GM12873 (cell line): ENCODE measurements around the gene KIAA0586.

ENCODE experiments used
- CTCF ChIP-seq: IDR thresholded peaks from 2 replicates; pipeline ENCODE4 v1.5.1; 2012; ENCODE audit warnings: low read depth, mild to moderate bottlenecking, moderate library complexity, low read length, control low read depth; ENCODE audit not compliant: insufficient read depth; ENCODE audit errors: missing control alignments

KIAA0586 gene

DNA sequence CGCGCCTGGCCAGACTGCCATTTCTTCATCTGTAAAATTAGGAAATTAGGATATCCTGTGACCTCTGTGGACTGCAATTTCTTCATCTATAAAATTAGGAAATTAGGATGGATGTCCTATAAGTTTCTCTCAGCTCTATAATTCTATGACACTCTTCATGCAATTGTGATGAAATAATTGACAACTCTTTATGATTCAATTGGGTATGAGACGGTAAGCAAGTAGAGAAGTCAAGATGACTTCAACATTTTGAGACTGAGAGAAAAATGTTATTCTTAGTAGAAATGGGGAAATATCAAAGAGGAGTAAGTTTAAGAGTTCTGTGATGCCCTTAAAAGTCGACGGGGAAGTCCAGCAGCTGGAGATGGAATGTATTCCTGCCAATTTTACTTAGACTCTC lies 12.0 kb downstream of the KIAA0586 start:
- no peak for TF ChIP-seq CTCF

DNA sequence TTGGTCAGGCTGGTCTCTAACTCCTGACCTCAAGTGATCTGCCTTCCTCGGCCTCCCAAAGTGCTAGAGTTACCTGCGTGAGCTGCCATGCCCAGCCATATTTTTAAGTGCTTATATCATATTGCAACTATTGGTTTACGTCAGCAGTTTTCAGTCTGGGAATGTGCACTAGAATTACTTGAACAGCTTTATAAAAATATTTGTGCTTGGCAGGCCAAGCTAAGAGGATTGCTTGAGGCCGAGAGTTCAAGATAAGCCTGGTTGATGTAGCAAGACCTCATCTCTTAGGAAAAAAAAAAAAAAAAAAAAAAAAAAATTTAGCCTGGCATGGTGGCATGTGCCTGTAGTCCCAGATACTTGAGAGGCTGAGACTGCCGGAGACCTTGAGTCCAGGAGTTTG lies 17.1 kb downstream of the KIAA0586 start:
- no peak for TF ChIP-seq CTCF

DNA sequence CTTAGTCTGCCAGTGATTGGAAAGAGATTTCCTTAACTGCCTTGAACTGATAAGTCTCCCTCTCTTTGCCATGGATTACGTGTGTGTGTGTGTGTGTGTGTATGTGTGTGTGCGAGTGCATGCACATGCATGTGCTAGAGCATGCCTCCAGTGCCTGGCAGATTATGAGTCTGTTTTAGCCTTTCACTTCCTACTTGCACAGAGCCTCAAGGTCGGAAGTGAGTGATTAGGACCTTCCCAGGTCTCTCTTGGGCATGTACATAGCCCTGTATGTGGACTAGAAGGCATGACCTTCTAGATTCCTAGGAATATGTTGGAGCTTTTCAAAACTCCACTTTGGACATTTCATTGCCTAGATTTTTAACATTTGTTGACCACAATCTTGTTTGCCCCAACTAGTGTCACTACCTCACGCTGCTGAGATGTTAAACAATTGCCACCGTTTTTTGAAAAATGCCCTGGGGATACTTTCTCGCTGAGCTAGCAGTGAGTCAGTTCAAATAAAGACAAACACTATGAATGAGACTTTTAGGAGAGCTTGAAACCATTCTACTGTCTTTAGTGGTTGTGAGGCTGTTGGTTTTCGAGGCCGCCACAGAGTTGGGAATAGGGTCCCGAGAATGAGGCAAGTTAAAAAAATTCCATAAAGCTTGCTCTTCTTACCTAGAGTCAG lies 28.2 kb downstream of the KIAA0586 start:
- no peak for TF ChIP-seq CTCF

DNA sequence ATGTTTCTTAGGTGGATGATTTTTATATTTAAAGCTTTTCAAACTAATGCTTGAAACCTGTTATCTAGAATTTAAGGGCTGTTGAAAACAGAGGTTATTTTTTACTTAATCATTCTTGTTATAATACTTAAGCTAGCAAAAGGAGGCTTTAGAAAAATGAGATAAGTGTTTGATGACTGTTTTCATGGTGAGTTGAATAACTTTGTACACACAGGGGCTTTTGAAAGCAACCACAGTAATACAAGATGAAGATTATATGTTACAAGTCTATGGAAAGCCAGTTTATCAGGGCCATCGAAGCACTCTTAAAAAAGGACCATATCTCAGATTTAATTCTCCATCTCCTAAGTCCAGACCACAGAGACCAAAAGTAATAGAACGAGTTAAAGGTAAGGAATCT lies 33.3 kb downstream of the KIAA0586 start:
- TF ChIP-seq CTCF: no peak

GRCh38 chr14:58463147-58463546 lies 35.6 kb downstream of the KIAA0586 start:
- no peak for TF ChIP-seq CTCF

DNA sequence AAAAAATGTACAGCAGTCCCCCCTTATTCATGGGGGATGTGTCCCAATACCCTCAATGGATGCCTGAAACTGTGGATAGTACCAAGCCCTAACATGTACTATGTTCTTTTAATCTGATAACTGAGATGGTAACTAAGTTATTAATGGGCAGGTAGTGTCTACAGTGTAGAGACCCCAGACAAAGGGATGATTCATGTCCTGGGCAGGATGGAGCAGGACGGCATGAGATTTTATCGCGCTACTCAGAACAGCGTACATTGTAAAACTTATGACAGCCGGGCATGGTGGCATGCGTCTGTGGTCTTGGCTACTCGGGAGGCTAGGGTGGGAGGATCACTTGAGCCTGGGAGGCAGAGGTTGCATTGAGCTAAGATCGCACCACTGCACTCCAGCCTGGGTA lies 37.1 kb downstream of the KIAA0586 start:
- TF ChIP-seq CTCF: no peak

DNA sequence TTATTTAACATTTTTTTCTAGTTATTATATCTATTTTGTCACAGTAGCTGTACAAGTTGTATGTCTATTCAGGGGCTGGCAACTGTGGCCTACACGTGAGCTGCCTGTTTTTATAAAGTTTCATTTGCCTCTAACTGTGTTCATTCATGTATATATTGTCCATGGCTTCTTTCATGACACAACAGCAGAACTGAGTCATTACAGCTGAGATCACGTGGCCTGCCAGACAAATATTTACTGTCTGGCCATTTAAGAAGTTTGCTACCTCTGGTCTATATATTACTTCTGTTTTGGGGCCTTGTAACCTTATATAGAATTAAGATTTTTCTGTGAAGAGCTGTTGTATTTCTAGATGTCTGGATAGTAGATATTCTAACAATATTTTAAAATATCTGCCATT lies 37.9 kb downstream of the KIAA0586 start:
- TF ChIP-seq CTCF: no peak
